PC-3 (cell line): ENCODE data around the gene OR52E2. TPM values are rescaled to one million over a fixed set of nuclear protein-coding genes. Genes with fewer than 3 reads are reported as not detected.

Experiments used
- ATAC-seq: fragments of 200-7000 bp; cut with Tn5 transposase; 2 replicates; pipeline ENCODE4 v1.9.1; 2020; ENCODE audit warnings: mild to moderate bottlenecking, moderate library complexity
- BruUV-seq: library from RNA; stranded (reverse); fragments of 400-500 nt; replicated peaks from 2 replicates; lab custom pipeline; 2021; lab: Mats Ljungman, UMichigan
- CTCF ChIA-PET: fragments of 300-600 bp; sonication (Branson Sonifier 250); formaldehyde crosslinking; loops from one replicate; lab custom pipeline; 2022; ENCODE audit warnings: antibody characterized with exemption; lab: Charles Lee
- POLR2A ChIA-PET: fragments of 300-600 bp; sonication (Branson Sonifier 250); formaldehyde crosslinking; loops from one replicate; lab custom pipeline; 2022; ENCODE audit warnings: antibody characterized with exemption; ENCODE audit not compliant: unreplicated experiment; lab: Charles Lee
- DNase-seq: peaks from one replicate; pipeline ENCODE4 v3.0.0-alpha.2; 2015
- H2AFZ ChIP-seq: fragments of 300-600 bp; sonication (generic); 2 replicates; pipeline ENCODE4 v1.6.0; 2016; ENCODE audit warnings: antibody characterized with exemption, low read length
- H3F3A ChIP-seq: fragments of 300-600 bp; sonication (generic); one replicate; pipeline ENCODE4 v1.6.0; 2017; ENCODE audit warnings: antibody characterized with exemption, low read length, control low read depth, mild to moderate bottlenecking; ENCODE audit not compliant: unreplicated experiment
- H3K27ac ChIP-seq: fragments of 300-600 bp; sonication (generic); 2 replicates; pipeline ENCODE4 v1.5.1; 2016; ENCODE audit warnings: mild to moderate bottlenecking, low read length
- H3K27me3 ChIP-seq: fragments of 300-600 bp; sonication (generic); 2 replicates; pipeline ENCODE4 v1.6.1; 2016; ENCODE audit warnings: low read length, mixed read lengths
- H3K36me3 ChIP-seq: fragments of 300-600 bp; sonication (generic); 2 replicates; pipeline ENCODE4 v1.6.1; 2016; ENCODE audit warnings: low read depth, mixed run types, low read length, mixed read lengths
- H3K4me1 ChIP-seq: fragments of 300-600 bp; sonication (generic); 2 replicates; pipeline ENCODE4 v1.5.1; 2016; ENCODE audit warnings: low read length; ENCODE audit not compliant: insufficient read depth
- H3K4me2 ChIP-seq: fragments of 300-600 bp; sonication (generic); 2 replicates; pipeline ENCODE4 v1.6.0; 2016; ENCODE audit warnings: low read length
- H3K4me3 ChIP-seq: fragments of 300-600 bp; sonication (generic); 2 replicates; pipeline ENCODE4 v1.5.1; 2016; ENCODE audit warnings: mild to moderate bottlenecking, low read length, mixed read lengths
- H3K79me2 ChIP-seq: fragments of 300-600 bp; sonication (generic); 2 replicates; pipeline ENCODE4 v1.6.1; 2017; ENCODE audit warnings: low read length, mixed read lengths
- H3K9ac ChIP-seq: fragments of 300-600 bp; sonication (generic); 2 replicates; pipeline ENCODE4 v1.6.0; 2016; ENCODE audit warnings: mild to moderate bottlenecking, low read length
- H3K9me2 ChIP-seq: fragments of 300-600 bp; sonication (generic); replicated peaks from 2 replicates; pipeline ENCODE4 v1.6.1; 2016; ENCODE audit warnings: mixed run types, low read length, mixed read lengths
- H3K9me3 ChIP-seq: fragments of 300-600 bp; sonication (generic); 2 replicates; pipeline ENCODE4 v1.6.1; 2016; ENCODE audit warnings: low read length, mixed read lengths
- H4K20me1 ChIP-seq: fragments of 300-600 bp; sonication (generic); 2 replicates; pipeline ENCODE4 v1.6.1; 2016; ENCODE audit warnings: low read length, mixed read lengths
- CTCF ChIP-seq: fragments of 300-600 bp; sonication (generic); conservative IDR thresholded peaks from 2 replicates; pipeline ENCODE4 v1.5.1; 2017; ENCODE audit warnings: antibody characterized with exemption, low read depth, mild to moderate bottlenecking, low read length
- EZH2 ChIP-seq: fragments of 300-600 bp; sonication (generic); IDR thresholded peaks from one replicate; pipeline ENCODE4 v1.6.1; 2017; ENCODE audit warnings: antibody characterized with exemption, mild to moderate bottlenecking, low read length; ENCODE audit not compliant: unreplicated experiment
- EZH2phosphoT487 ChIP-seq: fragments of 300-600 bp; sonication (generic); IDR thresholded peaks from 2 replicates; pipeline ENCODE4 v1.6.1; 2018; ENCODE audit warnings: mild to moderate bottlenecking, antibody characterized with exemption, low read length, borderline replicate concordance
- intact Hi-C: fragments of 100-400 bp; cut with micrococcal nuclease; formaldehyde crosslinking; loops from 2 replicates; pipeline ENCODE4 v1.9.0; 2023
- total RNA-seq: library from RNA; depleted of rRNA; stranded (reverse); fragments of >200 nt; gene quantifications from 2 replicates; pipeline ENCODE4 v1.2.3, GENCODE V29; 2014

Gene OR52E2
- total RNA-seq, 1 experiment from 2014 or later = not detected

DNA sequence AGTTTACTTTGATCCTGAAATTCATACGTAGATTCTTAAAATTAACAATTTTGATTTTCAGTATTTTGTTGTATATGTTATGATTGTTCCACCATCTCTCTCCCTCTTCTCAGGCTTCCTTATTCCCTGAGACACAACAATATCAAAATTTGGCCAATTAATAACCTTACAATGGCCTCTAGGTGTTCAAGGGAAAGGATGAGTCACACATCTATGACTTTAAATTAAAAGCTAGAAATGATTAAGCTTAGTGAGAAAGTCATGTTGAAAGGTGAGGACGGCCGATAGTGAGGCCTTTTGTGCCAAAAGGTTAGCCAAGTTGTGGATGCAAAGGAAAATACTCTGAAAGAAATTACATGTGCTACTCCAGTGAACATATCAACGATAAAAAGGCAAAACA is 18.6 kb downstream of the OR52E2 start:
- no peak overlapping the region for H3K4me2 ChIP-seq
- ATAC-seq (no peak), DNase-seq (no peak)
- no peak overlapping the region for H3K4me3 ChIP-seq
- H3K9ac ChIP-seq = no peak overlapping the region
- H3K9me3 ChIP-seq = no peaks in the 10 kb centered on the region
- no peaks in the 10 kb centered on the region for H3K9me2 ChIP-seq
- H4K20me1 ChIP-seq = no peaks in the 10 kb centered on the region
- H3K79me2 ChIP-seq = no peaks in the 10 kb centered on the region
- H3K27ac ChIP-seq = no peak overlapping the region
- H3K27me3 ChIP-seq = no peaks in the 10 kb centered on the region
- no peaks in the 10 kb centered on the region for H3F3A ChIP-seq
- no TSS peak for BruUV-seq
- no peak overlapping the region for H2AFZ ChIP-seq
- no peaks in the 10 kb centered on the region for H3K4me1 ChIP-seq
- TF ChIP-seq EZH2 = no peak
- no peak for TF ChIP-seq EZH2phosphoT487
- no peak for TF ChIP-seq CTCF
- H3K36me3 ChIP-seq = no peaks in the 10 kb centered on the region
- ChIA-PET POLR2A (no interaction called here), CTCF (no interaction called here)
- intact Hi-C loops = no loop called here

DNA sequence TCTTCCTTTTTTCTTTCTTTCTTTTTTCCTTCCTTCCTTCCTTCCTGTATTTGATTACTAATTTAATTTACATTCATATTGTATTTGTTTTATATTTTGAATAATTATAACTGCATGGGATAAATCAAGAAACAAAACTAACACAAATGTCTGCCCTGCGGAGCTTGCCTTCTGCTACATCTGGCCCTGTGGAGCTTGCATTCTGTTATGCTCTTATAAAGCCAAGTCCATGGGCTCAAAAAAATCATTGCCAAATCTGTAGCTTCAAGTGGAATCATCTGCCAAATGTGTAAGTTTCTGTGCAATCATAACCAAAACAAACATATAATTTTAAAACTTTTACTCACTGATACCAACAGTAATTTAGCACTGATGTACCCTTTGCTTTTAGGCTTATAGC is 21.1 kb downstream of the OR52E2 start:
- Histone ChIP-seq H3K79me2 (no peaks in the 10 kb centered on the region), H4K20me1 (no peaks in the 10 kb centered on the region), H3K36me3 (no peaks in the 10 kb centered on the region), H3K27me3 (no peaks in the 10 kb centered on the region), H3K9me3 (no peaks in the 10 kb centered on the region), H3F3A (no peaks in the 10 kb centered on the region), H3K4me1 (no peaks in the 10 kb centered on the region), H3K4me2 (no peak overlapping the region), H3K9ac (no peak overlapping the region), H3K9me2 (no peaks in the 10 kb centered on the region), H3K27ac (no peak overlapping the region), H2AFZ (no peak overlapping the region), H3K4me3 (no peak overlapping the region)
- ChIA-PET POLR2A (no interaction called here), CTCF (no interaction called here)
- DNase-seq (no peak), ATAC-seq (no peak)
- TF ChIP-seq EZH2 = no peak
- TF ChIP-seq CTCF = no peak
- TF ChIP-seq EZH2phosphoT487 = no peak
- intact Hi-C loops = no loop called here
- BruUV-seq = no TSS peak

- Histone ChIP-seq H3K9me3 (no peaks in the 10 kb centered on the region), H3K27ac (no peak overlapping the region), H4K20me1 (no peaks in the 10 kb centered on the region), H3F3A (no peaks in the 10 kb centered on the region), H3K79me2 (no peaks in the 10 kb centered on the region), H3K36me3 (no peaks in the 10 kb centered on the region), H3K4me3 (no peak overlapping the region), H2AFZ (no peak overlapping the region), H3K9me2 (no peaks in the 10 kb centered on the region), H3K27me3 (no peaks in the 10 kb centered on the region), H3K4me1 (no peaks in the 10 kb centered on the region), H3K4me2 (no peak overlapping the region), H3K9ac (no peak overlapping the region)
- TF ChIP-seq EZH2phosphoT487 = no peak
- TF ChIP-seq EZH2 = no peak
- no peak for TF ChIP-seq CTCF
- ChIA-PET POLR2A (no interaction called here), CTCF (no interaction called here)
- DNase-seq (no peak), ATAC-seq (no peak)
- BruUV-seq = no TSS peak
- intact Hi-C loops = no loop called here
These were observed 21.5 kb downstream of the OR52E2 start for GRCh38 chr11:5037926-5038325.
